ENCODE results near the gene SMCO3.

Gene SMCO3

GRCh38 chr12:14827043-14827442 is 13.1 kb upstream of the SMCO3 start:
- DNase-seq (ENCODE audit: low read depth, low spot score), result no peak

GRCh38 chr12:14826491-14826890 is 12.5 kb upstream of the SMCO3 start:
- no peak for DNase-seq (ENCODE audit: low read depth, low spot score)

GRCh38 chr12:14825256-14825655 is 11.3 kb upstream of the SMCO3 start:
- no peak for DNase-seq (ENCODE audit: low read depth, low spot score)

- no peak for DNase-seq (ENCODE audit: low read depth, low spot score)
Measured at GRCh38 chr12:14824012-14824634, 10.1 kb upstream of the SMCO3 start.

- no peak for DNase-seq (ENCODE audit: low read depth, low spot score)
Measured at GRCh38 chr12:14811486-14811885, 2.5 kb downstream of the SMCO3 start.

- no peak for DNase-seq (ENCODE audit: low read depth, low spot score)
Measured at GRCh38 chr12:14810953-14811483, 3.0 kb downstream of the SMCO3 start.

GRCh38 chr12:14810167-14810952 is 3.6 kb downstream of the SMCO3 start:
- DNase-seq (ENCODE audit: low read depth, low spot score), result no peak

- no peak for DNase-seq (ENCODE audit: low read depth, low spot score)
Measured at GRCh38 chr12:14803830-14804160, 10.2 kb downstream of the SMCO3 start.

- DNase-seq (ENCODE audit: low read depth, low spot score), result peak; percentile 94
Measured at GRCh38 chr12:14803011-14803829, 10.8 kb downstream of the SMCO3 start, which contains the start of the genes C12orf60 and WBP11. Gene C12orf60 (plus strand): TSS chr12:14803670. CDS start chr12:14822936, 19,266 bp downstream. Gene WBP11 (minus strand): TSS chr12:14803478. CDS start chr12:14801383, 2,095 bp downstream.

GRCh38 chr12:14802721-14803010 is 11.3 kb downstream of the SMCO3 start:
- DNase-seq (ENCODE audit: low read depth, low spot score), result no peak

- DNase-seq (ENCODE audit: low read depth, low spot score), result no peak
Measured at GRCh38 chr12:14802247-14802646, 11.7 kb downstream of the SMCO3 start.

GRCh38 chr12:14795028-14795448 is 18.9 kb downstream of the SMCO3 start:
- no peak for DNase-seq (ENCODE audit: low read depth, low spot score)

- no peak for DNase-seq (ENCODE audit: low read depth, low spot score)
Measured at GRCh38 chr12:14785568-14785967, 28.4 kb downstream of the SMCO3 start.

- no peak for DNase-seq (ENCODE audit: low read depth, low spot score)
Measured at GRCh38 chr12:14784471-14784870, 29.5 kb downstream of the SMCO3 start.

GRCh38 chr12:14782756-14783155 is 31.2 kb downstream of the SMCO3 start:
- DNase-seq (ENCODE audit: low read depth, low spot score), result no peak

GRCh38 chr12:14781563-14781962 is 32.4 kb downstream of the SMCO3 start:
- no peak for DNase-seq (ENCODE audit: low read depth, low spot score)

- no peak for DNase-seq (ENCODE audit: low read depth, low spot score)
Measured at GRCh38 chr12:14780859-14781258, 33.1 kb downstream of the SMCO3 start.

GRCh38 chr12:14779834-14780233 is 34.1 kb downstream of the SMCO3 start:
- DNase-seq (ENCODE audit: low read depth, low spot score), result no peak

- DNase-seq (ENCODE audit: low read depth, low spot score), result no peak
Measured at GRCh38 chr12:14777271-14777670, 36.7 kb downstream of the SMCO3 start.

GRCh38 chr12:14776236-14776961 is 37.6 kb downstream of the SMCO3 start:
- no peak for DNase-seq (ENCODE audit: low read depth, low spot score)

GRCh38 chr12:14775636-14775980 is 38.4 kb downstream of the SMCO3 start:
- DNase-seq (ENCODE audit: low read depth, low spot score), result no peak

Measured in brain pericyte (primary cell).